ENCODE results near the gene ERMARD.

The ERMARD gene

GRCh38 chr6:169825558-169826225 is 74.3 kb downstream of the ERMARD start:
- no peak for DNase-seq (ENCODE audit: low spot score)

- DNase-seq (ENCODE audit: low spot score), result no peak
Observed at GRCh38 chr6:169826697-169827096, 75.3 kb downstream of the ERMARD start.

GRCh38 chr6:169827290-169827717 is 75.9 kb downstream of the ERMARD start:
- no peak for DNase-seq (ENCODE audit: low spot score)

GRCh38 chr6:169828176-169828575 is 76.8 kb downstream of the ERMARD start:
- DNase-seq (ENCODE audit: low spot score), result no peak

- no peak for DNase-seq (ENCODE audit: low spot score)
Observed at GRCh38 chr6:169829786-169830185, 78.4 kb downstream of the ERMARD start.

GRCh38 chr6:169830876-169831275 is 79.5 kb downstream of the ERMARD start:
- no peak for DNase-seq (ENCODE audit: low spot score)
